Ovary (tissue), 3 donors: ENCODE measurements around the gene RAET1E.

Source experiments
- EP300 ChIP-seq: sonication (generic); formaldehyde crosslinking; IDR thresholded peaks from one replicate; pipeline ENCODE4 v1.6.1; 2017; ENCODE audit warnings: antibody characterized with exemption
- TF ChIP-seq, protein P1 (sequence below), 3 donors: fragments of 450-650 bp in 2 of 3; fragments of 200-600 bp in 1 of 3; IDR thresholded peaks; one replicate each; pipeline versions ENCODE4 v1.5.1 to v1.8.0; 2016 to 2022; ENCODE audit warnings: antibody characterized with exemption in 3 of 3, mild to moderate bottlenecking in 1 of 3
- donor health status: DM: no; HTN: no; CAD: no.

DNA sequence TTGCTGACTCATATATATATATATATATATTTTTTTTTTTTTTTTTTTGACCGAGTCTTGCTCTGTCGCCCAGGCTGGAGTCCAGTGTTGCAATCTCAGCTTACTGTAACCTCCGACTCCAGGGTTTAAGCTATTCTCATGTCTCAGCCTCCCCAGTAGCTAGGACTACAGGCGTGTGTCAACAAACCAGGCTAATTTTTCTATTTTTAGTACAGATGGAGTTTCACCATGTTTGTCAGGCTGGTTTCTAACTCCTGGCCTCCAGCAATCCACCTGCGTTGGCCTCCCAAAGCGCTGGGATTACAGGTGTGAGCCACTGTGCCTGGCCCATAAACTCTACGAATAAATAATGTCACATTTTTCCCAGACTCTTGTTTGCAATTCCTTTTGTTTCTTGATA, 38.5 kb downstream of the RAET1E start:
- TF ChIP-seq, protein P1, sequence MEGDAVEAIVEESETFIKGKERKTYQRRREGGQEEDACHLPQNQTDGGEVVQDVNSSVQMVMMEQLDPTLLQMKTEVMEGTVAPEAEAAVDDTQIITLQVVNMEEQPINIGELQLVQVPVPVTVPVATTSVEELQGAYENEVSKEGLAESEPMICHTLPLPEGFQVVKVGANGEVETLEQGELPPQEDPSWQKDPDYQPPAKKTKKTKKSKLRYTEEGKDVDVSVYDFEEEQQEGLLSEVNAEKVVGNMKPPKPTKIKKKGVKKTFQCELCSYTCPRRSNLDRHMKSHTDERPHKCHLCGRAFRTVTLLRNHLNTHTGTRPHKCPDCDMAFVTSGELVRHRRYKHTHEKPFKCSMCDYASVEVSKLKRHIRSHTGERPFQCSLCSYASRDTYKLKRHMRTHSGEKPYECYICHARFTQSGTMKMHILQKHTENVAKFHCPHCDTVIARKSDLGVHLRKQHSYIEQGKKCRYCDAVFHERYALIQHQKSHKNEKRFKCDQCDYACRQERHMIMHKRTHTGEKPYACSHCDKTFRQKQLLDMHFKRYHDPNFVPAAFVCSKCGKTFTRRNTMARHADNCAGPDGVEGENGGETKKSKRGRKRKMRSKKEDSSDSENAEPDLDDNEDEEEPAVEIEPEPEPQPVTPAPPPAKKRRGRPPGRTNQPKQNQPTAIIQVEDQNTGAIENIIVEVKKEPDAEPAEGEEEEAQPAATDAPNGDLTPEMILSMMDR (IDR thresholded peaks at IDR 0.05), result no peak
- TF ChIP-seq EP300, result no peak
